WTC11 (cell line): ENCODE data around the gene ADARB2. TPM values are rescaled to one million over a fixed set of nuclear protein-coding genes. Genes with fewer than 3 reads are reported as not detected.

Experiments
- ATAC-seq: fragments of 200-7000 bp; cut with Tn5 transposase; 2 replicates; pipeline ENCODE4 v1.10.0; 2021; ENCODE audit warnings: mild to moderate bottlenecking, moderate library complexity
- CTCF ChIA-PET: fragments of 300-600 bp; sonication (Branson Sonifier 250); formaldehyde crosslinking; loops from one replicate; lab custom pipeline; 2021; ENCODE audit warnings: antibody characterized with exemption; lab: Charles Lee
- POLR2A ChIA-PET: fragments of 350-600 bp; sonication (Branson Sonifier 250); formaldehyde crosslinking; loops from one replicate; lab custom pipeline; 2021; ENCODE audit warnings: antibody characterized with exemption; lab: Charles Lee
- DNase-seq: peaks from one replicate; pipeline ENCODE4 v3.0.0; 2021; ENCODE audit warnings: low spot score
- H3K27ac Mint-ChIP-seq: 2 replicates; pipeline ENCODE4 v1.8.0; 2021; ENCODE audit warnings: mixed read lengths
- H3K27me3 Mint-ChIP-seq: 2 replicates; pipeline ENCODE4 v1.8.0; 2021; ENCODE audit warnings: low read depth, mild to moderate bottlenecking, moderate library complexity, mixed read lengths
- H3K36me3 Mint-ChIP-seq: 2 replicates; pipeline ENCODE4 v1.8.0; 2021; ENCODE audit warnings: mixed read lengths
- H3K4me1 Mint-ChIP-seq: 2 replicates; pipeline ENCODE4 v1.8.0; 2022; ENCODE audit warnings: mixed read lengths
- H3K4me3 Mint-ChIP-seq: 2 replicates; pipeline ENCODE4 v1.8.0; 2021; ENCODE audit warnings: mild to moderate bottlenecking, moderate library complexity, mixed read lengths
- H3K9me3 Mint-ChIP-seq: 2 replicates; pipeline ENCODE4 v1.8.0; 2021; ENCODE audit warnings: mixed read lengths
- AFF4 ChIP-seq: sonication (generic); formaldehyde crosslinking; IDR thresholded peaks from 2 replicates; pipeline ENCODE4 v1.8.1; 2023; ENCODE audit warnings: mild to moderate bottlenecking, missing genetic modification reagents, borderline replicate concordance
- EMX1 ChIP-seq: fragments of 250-450 bp; sonication (Bioruptor Pico); IDR thresholded peaks from 2 replicates; pipeline ENCODE4 v1.8.0; 2021; ENCODE audit warnings: mild to moderate bottlenecking
- ERG ChIP-seq: fragments of 250-450 bp; sonication (Bioruptor Pico); IDR thresholded peaks from 2 replicates; pipeline ENCODE4 v1.8.0; 2021; ENCODE audit warnings: mild to moderate bottlenecking
- FOXJ3 ChIP-seq: sonication (generic); formaldehyde crosslinking; IDR thresholded peaks from 2 replicates; pipeline ENCODE4 v1.9.0; 2021; ENCODE audit warnings: missing genetic modification reagents, mild to moderate bottlenecking, borderline replicate concordance
- MXD4 ChIP-seq: fragments of 250-450 bp; sonication (Bioruptor Pico); IDR thresholded peaks from 2 replicates; pipeline ENCODE4 v1.8.0; 2021; ENCODE audit warnings: mild to moderate bottlenecking, moderate library complexity, borderline replicate concordance
- NFYB ChIP-seq: sonication (generic); formaldehyde crosslinking; conservative IDR thresholded peaks from 2 replicates; pipeline ENCODE4 v1.8.0; 2022; ENCODE audit warnings: low read depth, missing genetic modification reagents
- NR1H2 ChIP-seq: sonication (generic); formaldehyde crosslinking; IDR thresholded peaks from 2 replicates; pipeline ENCODE4 v1.9.0; 2021; ENCODE audit warnings: mild to moderate bottlenecking, moderate library complexity, missing genetic modification reagents
- PRRX2 ChIP-seq: fragments of 250-450 bp; sonication (Bioruptor Pico); IDR thresholded peaks from 2 replicates; pipeline ENCODE4 v1.8.0; 2021; ENCODE audit warnings: mild to moderate bottlenecking
- RORB ChIP-seq: fragments of 250-450 bp; sonication (Bioruptor Pico); IDR thresholded peaks from 2 replicates; pipeline ENCODE4 v1.9.0; 2021; ENCODE audit warnings: mild to moderate bottlenecking
- SOX15 ChIP-seq: fragments of 250-450 bp; sonication (Bioruptor Pico); IDR thresholded peaks from 2 replicates; pipeline ENCODE4 v1.9.0; 2021; ENCODE audit warnings: mild to moderate bottlenecking
- SP1 ChIP-seq: sonication (generic); formaldehyde crosslinking; conservative IDR thresholded peaks from 2 replicates; pipeline ENCODE4 v1.8.1; 2022; ENCODE audit warnings: missing genetic modification reagents
- TEAD4 ChIP-seq: sonication (generic); formaldehyde crosslinking; IDR thresholded peaks from 2 replicates; pipeline ENCODE4 v1.8.0; 2022; ENCODE audit warnings: mild to moderate bottlenecking, missing genetic modification reagents
- ZNF232 ChIP-seq: sonication (generic); formaldehyde crosslinking; IDR thresholded peaks from 2 replicates; pipeline ENCODE4 v1.8.0; 2022; ENCODE audit warnings: mild to moderate bottlenecking, missing genetic modification reagents
- ZNF317 ChIP-seq: sonication (generic); formaldehyde crosslinking; IDR thresholded peaks from 2 replicates; pipeline ENCODE4 v1.8.1; 2023; ENCODE audit warnings: low read depth, mild to moderate bottlenecking, moderate library complexity, missing genetic modification reagents, borderline replicate concordance
- ZNF396 ChIP-seq: fragments of 250-450 bp; sonication (Bioruptor Pico); IDR thresholded peaks from 2 replicates; pipeline ENCODE4 v1.8.0; 2021; ENCODE audit warnings: mild to moderate bottlenecking, moderate library complexity, borderline replicate concordance
- total RNA-seq: library from RNA; stranded (reverse); gene quantifications from 3 replicates; pipeline ENCODE4 v1.2.3, GENCODE V29; 2021
- TF ChIP-seq, protein P1 (sequence below): sonication (generic); formaldehyde crosslinking; IDR thresholded peaks from 2 replicates; pipeline ENCODE4 v1.8.0; 2022; ENCODE audit warnings: mild to moderate bottlenecking, missing genetic modification reagents
- TF ChIP-seq, protein P2 (sequence below): sonication (generic); formaldehyde crosslinking; IDR thresholded peaks from 2 replicates; pipeline ENCODE4 v1.8.1; 2022; ENCODE audit warnings: mild to moderate bottlenecking, missing genetic modification reagents, moderate library complexity, borderline replicate concordance

Gene ADARB2
- total RNA-seq, 1 experiment from 2014 or later, result 3.7 TPM

GRCh38 chr10:1132584-1132983 lies 604.7 kb downstream of the ADARB2 start (continued):
- TF ChIP-seq, protein P1, sequence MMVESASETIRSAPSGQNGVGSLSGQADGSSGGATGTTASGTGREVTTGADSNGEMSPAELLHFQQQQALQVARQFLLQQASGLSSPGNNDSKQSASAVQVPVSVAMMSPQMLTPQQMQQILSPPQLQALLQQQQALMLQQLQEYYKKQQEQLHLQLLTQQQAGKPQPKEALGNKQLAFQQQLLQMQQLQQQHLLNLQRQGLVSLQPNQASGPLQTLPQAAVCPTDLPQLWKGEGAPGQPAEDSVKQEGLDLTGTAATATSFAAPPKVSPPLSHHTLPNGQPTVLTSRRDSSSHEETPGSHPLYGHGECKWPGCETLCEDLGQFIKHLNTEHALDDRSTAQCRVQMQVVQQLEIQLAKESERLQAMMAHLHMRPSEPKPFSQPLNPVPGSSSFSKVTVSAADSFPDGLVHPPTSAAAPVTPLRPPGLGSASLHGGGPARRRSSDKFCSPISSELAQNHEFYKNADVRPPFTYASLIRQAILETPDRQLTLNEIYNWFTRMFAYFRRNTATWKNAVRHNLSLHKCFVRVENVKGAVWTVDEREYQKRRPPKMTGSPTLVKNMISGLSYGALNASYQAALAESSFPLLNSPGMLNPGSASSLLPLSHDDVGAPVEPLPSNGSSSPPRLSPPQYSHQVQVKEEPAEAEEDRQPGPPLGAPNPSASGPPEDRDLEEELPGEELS, result no peak
- TF ChIP-seq ZNF317 (CRISPR knock-in tag) (no peak), NR1H2 (CRISPR knock-in tag) (no peak), SOX15 (no peak), PRRX2 (no peak), ZNF396 (CRISPR knock-in tag) (no peak), RORB (CRISPR knock-in tag) (no peak), ERG (CRISPR knock-in tag) (no peak)
- TF ChIP-seq, all 79 proteins: peak for 0

DNA sequence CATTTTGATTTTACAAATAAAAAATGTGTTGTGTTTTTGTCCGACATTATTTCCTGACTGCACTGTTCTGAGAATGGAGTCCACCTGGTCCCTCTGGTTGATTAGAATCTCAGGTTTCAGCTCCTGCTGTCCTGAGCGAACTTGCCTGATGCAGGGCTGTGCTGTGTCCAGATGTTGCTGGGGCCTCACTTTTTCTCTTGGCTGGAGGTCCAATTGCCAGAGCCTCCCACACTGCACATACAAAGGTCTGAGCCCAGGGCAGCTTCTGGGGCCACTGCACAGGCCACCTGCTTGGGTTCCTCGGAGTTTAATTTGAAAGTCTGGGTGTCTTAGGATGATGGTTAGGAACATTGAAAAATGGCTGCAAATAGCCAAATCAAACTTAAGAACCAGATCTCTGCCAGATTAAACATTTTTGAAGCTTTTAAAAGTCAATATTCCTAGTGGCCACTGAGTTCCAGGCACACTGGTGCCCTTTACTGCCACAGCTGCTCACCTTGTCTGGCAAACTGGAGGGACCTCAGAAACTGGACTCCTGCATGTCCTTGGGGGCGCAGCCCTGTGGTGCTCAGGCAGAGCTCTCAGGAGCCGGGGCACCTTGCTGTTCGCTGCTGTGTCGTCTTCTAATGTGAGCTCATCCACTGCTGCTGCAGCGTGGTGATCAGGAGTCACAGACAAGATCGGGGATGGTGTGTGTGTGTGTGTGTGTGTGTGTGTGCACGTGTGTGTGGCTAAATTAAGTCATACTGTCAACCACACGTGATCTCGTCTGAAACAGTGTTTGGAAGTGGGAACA lies 606.1 kb downstream of the ADARB2 start:
- H3K27ac Mint-ChIP-seq, result peak overlapping the region; percentile 60
- DNase-seq (no peak), ATAC-seq (no peak)
- H3K27me3 Mint-ChIP-seq, result no peaks in the 10 kb centered on the region
- H3K36me3 Mint-ChIP-seq, result peaks cover 44% of the 10 kb centered on the region
- ChIA-PET POLR2A (no interaction called here), CTCF (interaction anchor here (0.7 kb wide), 1 partner anchor 113 kb away, joined by 3 read pairs; no protein-coding TSS in a partner anchor)
- peaks cover 7% of the 10 kb centered on the region for H3K4me1 Mint-ChIP-seq
- TF ChIP-seq ZNF232 (CRISPR knock-in tag) (no peak), AFF4 (CRISPR knock-in tag) (no peak), EMX1 (CRISPR knock-in tag) (no peak), FOXJ3 (no peak), SP1 (CRISPR knock-in tag) (no peak), NFYB (CRISPR knock-in tag) (no peak), ZNF317 (CRISPR knock-in tag) (no peak), MXD4 (CRISPR knock-in tag) (no peak), TEAD4 (CRISPR knock-in tag) (no peak)
- TF ChIP-seq, protein P2, sequence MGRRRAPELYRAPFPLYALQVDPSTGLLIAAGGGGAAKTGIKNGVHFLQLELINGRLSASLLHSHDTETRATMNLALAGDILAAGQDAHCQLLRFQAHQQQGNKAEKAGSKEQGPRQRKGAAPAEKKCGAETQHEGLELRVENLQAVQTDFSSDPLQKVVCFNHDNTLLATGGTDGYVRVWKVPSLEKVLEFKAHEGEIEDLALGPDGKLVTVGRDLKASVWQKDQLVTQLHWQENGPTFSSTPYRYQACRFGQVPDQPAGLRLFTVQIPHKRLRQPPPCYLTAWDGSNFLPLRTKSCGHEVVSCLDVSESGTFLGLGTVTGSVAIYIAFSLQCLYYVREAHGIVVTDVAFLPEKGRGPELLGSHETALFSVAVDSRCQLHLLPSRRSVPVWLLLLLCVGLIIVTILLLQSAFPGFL (CRISPR knock-in tag), result no peak
- H3K4me3 Mint-ChIP-seq, result no peak overlapping the region
- H3K9me3 Mint-ChIP-seq, result peaks cover 12% of the 10 kb centered on the region
